Dermis blood vessel endothelial cell (primary cell): ENCODE measurements around the gene TULP1. TPM values are rescaled to one million over a fixed set of nuclear protein-coding genes. Genes with fewer than 3 reads are reported as not detected.

Source experiments
- DNase-seq: peaks from one replicate; pipeline ENCODE4 v3.0.0; 2010
- total RNA-seq: library from RNA; depleted of rRNA; stranded (reverse); fragments of >200 nt; gene quantifications from 2 replicates; pipeline ENCODE4 v1.2.3, GENCODE V29; 2014

The TULP1 gene
- total RNA-seq, 1 donor from 2014 or later = not detected

DNA sequence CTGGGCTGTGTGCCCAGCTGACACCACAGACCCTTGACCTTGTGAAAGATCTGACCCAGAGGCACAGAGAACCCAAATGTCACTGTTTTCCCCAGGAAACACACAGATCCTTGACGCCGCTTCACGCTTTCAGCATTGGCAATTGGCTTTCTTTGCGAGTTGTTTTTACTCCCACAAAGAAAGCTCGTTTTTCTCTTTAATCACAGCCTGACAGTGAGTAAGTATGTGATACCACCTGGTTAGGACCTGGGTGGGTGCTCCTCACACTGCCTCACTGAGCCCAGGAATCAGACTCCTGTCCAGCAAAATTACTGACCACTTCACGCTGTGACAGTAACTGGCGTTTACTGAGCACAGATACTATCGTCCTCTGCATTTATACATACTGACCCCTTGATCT lies 31.5 kb downstream of the TULP1 start:
- DNase-seq = no peak

GRCh38 chr6:35480176-35480575 lies 32.5 kb downstream of the TULP1 start:
- DNase-seq = no peak

GRCh38 chr6:35478259-35478658 lies 34.4 kb downstream of the TULP1 start:
- no peak for DNase-seq

GRCh38 chr6:35477551-35478179 lies 35.0 kb downstream of the TULP1 start:
- DNase-seq = no peak

DNA sequence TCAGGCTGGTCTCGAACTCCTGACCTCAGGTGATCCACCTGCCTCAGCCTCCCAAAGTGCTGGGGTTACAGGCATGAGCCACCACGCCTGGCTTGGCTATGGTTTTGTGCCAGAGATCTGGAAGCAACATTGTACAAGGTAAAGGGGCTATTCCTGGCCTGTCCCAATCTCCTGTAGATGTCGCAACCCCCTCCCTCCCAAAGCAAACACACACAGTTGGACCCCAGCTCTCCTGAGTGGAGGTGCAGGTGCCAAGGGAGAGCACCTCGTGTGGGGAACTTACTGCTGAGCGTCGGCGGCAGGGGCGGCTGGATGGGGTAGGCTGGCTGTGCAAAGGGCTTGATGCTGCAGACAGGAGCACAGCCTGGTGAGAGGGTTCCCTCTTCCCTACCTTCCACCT lies 35.7 kb downstream of the TULP1 start:
- no peak for DNase-seq

DNA sequence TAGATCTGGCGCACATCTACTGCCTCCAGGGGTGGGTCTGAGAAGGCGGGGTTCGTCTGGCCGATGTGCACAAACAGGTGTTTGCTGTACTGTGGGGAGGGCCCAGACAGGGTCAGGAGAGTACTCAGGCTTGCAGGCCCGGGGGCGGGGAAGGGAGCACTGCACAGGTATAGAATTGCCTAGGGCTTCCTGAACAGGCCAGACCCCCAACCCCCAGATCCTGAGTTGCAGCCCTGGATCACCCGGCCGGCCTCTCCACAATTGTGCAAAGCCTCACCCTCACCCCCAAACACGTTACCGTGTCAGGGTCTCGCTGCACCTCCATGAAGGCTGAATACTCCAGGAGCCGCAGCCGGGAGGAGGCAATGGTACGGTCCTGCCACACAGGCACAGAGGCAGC lies 36.7 kb downstream of the TULP1 start:
- no peak for DNase-seq

DNA sequence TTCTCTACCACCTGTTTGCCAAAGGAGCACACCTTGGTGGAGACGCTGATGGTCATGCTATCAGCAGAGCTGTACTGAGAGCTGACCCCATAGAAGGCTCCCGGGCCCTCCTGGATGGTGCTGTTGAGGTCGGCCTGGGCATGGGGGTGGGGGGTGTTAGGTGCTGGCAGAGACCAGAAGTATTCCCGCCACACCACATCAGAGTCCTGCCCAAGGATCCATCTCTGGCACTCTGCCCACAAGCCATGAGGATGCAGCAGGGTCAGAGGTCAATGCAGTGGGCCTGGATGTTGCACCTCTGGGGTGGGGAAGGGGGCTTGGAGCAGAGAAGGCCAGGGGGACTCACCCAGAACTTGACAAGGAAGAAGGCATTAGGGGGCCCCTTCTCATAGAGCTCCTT lies 37.1 kb downstream of the TULP1 start:
- no peak for DNase-seq

DNA sequence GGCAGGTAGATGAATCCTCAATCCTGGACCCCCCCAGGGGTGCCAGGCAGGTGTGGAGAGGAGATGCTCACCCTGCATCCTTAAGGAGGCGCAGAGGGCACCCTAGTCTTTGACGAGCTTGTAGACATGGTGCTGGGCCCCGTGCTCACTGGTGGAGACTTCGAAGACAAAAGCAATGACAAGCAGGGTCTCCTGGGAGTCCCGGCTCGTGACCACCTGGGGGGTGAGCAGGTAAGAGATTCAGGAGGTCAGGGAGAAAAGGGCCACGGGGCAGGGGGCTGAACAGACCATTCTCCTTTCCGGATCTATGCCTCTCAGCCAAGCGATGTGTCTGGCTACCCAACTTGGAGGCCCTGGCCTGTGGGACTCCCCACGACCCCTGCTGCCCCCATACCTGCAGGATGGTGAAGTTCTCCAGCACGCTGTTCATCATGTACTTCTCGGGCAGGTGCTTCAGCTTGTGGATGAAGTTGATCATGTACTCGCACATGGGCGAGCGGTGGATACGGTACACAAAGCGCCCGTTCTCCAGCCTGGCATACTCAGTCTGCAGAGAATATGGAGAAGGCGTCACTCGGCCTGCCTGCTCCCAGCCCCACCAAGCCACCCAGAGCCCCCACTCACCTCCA lies 37.6 kb downstream of the TULP1 start:
- DNase-seq = no peak

GRCh38 chr6:35474131-35474941 lies 38.4 kb downstream of the TULP1 start:
- no peak for DNase-seq

DNA sequence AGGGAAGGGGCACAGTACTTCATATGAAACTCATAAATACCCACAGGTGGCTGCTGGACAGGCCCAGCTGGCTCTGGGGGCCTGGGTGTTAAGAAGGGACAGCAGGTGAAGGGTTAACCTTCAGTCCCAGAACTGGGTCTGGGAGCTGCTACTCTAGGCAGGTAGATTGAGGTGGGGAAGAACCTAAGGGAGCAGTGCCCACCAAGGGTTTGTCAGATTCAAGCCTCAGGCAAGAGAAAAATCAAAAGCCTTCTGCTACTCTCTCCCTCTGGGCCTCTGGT lies 38.9 kb downstream of the TULP1 start:
- no peak for DNase-seq

DNA sequence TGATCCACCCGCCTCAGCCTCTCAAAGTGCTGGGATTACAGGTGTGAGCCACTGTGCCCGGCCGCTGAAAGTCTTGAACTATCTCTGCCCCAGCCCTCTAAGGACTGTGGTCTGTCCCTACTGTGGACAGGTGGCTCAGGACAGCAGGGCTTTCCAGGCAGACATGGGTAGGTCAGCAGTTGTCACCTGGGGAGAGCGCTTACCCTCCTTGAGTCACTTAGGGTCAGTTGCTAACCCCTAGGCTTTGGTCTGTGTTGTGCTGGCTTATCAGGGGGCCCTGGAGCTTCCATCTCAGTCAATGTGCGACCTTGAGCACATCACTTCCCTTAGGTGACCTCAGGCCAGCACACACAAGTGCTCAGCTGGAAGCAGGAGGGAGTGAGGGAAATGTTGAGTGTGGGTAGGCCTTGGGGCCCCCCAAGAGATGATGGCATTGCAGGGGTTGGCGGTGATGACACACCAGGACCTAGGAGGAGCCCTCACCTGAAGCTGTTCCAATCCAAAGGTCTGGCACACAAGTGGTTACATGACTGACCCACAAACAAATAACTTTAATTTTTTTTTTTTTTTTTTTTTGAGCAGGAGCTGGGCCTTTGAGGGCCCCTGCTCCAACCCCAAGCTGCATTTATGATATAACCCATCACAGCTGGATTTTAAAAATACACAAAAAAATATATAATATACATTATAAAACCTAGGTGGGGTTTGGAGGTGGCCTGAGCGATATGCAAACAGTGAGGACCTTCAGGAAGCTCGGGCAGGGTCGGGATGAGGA lies 39.4 kb downstream of the TULP1 start:
- DNase-seq = no peak

GRCh38 chr6:35471836-35472345 lies 40.8 kb downstream of the TULP1 start:
- no peak for DNase-seq

DNA sequence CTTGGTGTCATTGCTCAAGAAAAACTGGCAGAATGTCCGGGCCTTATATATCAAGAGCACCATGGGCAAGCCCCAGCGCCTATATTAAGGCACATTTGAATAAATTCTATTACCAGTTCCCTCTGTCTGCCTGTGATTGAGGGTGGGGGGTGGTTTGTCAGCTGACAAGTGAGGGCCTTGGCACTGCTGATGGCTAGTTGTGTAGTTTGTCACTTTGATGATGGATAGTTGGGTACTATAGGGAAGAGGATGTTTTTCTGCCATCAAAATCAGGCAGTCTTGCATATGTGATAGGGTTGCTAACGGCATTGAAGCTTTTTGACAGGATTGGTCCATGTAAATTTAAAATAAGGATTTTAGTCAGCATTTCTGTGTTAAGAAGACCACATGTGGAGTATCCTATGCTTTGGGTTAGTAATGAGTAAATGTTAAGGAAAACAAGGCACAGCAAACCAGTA lies 42.0 kb downstream of the TULP1 start:
- DNase-seq = no peak

DNA sequence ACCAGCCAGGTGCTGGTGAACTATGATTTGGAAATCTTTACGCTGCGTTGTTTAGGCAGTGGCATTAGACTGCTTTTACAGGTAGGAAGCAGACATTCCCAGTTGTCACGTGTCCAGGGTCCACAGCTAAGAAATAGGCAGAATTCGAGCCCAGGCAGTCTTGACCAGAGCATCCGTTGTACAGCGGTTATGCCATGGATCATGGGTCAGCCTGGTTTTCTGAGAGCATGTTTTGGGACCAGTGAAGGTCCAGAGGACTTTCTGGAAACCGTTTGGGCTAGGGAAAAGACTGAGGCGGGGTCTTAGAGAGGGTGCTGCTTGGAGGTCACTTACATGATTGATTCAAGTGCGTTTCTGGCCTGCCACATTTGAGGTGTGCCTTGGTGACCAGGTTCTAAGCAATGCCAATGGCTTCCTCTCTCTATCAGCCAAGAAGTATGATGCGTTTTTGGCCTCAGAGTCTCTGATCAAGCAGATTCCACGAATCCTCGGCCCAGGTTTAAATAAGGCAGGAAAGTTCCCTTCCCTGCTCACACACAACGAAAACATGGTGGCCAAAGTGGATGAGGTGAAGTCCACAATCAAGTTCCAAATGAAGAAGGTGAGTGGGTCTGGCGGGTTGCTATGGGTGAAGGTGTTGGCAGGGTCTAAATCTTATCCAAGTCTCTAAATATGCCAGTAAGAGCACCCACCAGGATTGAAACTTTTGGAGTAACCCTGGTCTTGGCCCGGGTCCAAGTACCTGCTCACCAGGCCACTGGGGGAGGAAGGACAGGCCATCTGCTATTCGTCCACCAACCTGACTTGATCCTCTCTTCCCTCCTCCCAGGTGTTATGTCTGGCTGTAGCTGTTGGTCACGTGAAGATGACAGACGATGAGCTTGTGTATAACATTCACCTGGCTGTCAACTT lies 42.7 kb downstream of the TULP1 start:
- peak; percentile 25 for DNase-seq

- DNase-seq = no peak
These were observed 43.5 kb downstream of the TULP1 start for GRCh38 chr6:35468980-35469750.

DNA sequence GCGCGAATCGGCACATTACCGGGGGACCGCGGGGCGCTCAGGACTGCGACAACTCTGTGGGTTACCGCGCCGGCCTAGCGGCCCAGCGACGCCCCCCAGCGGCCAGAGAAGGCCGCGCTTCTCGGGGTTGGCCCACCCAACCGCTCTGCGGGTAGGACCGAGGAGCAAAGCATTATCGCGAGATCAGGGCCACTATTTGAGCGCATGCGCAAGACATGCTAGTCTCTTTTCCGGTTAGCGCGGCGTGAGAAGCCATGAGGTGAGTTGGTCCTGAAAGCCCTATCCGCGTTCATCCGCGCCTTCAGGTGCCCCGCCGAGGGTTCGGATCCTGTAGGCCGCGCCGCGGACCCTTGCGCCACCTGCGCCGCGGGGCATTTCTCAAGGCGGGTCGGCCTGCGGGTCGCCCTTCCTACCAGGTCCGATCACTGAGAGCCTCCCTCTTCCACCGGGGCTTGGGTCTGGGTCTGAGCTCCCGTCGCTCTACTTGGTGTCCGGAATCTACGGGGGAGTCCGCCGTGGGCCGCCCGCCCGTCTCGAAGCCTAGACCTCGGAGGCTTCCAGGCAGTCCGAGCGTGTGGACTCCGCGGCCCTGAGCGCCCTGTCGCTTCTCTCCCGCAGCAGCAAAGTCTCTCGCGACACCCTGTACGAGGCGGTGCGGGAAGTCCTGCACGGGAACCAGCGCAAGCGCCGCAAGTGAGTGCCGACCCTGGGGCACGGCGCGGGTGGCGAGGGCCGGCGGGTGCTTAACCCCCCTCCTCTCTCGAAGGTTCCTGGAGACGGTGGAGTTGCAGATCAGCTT lies 44.3 kb downstream of the TULP1 start, which contains the start of gene RPL10A:
Gene RPL10A, plus strand, starts transcription at position 221 of the 799 bp plus-strand sequence. Its CDS starts 34 bp downstream, at position 255.
- DNase-seq = peak; percentile 98

GRCh38 chr6:35465646-35466045 lies 47.0 kb downstream of the TULP1 start:
- DNase-seq = no peak

DNA sequence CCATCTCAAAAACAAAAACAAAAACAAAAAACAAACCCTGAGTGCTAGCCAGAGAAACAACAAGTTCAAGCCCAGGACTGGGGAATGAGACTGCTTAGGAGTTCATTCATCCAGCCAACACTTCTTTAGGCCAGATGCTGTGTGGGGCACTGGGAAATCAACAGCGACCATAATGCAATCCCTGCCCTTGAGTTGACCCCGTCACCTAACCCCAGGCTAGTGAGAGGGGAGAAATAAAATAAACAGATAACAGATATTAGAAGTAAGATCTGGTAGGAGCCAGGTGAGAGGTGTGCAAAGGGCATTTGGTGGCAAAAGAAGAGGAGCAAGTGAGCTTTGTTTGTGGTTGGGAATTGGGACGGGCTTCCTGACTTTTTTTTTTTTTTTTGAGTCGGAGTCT lies 49.4 kb downstream of the TULP1 start:
- DNase-seq = no peak

- DNase-seq = no peak
These were observed 51.4 kb downstream of the TULP1 start for GRCh38 chr6:35461270-35461669.

DNA sequence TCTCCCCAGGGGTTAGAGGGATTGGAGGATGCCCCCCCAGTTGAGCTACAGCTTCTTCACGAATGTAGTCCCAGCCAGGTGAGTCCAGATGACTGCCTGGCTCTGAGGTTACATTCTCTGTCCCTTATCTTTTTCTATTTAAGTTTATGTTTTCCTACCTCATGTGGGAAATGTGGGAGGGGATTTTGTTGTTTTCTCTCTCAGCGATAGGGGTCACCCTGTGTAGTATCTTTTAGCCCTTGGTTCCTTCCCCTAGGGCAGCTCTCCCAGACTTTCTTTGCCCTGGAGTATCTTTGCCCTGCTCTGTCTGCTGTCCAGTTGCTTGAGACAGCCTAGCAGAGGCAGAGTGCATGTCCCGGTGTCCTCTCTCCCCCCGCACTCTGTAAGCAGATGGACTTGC lies 54.8 kb downstream of the TULP1 start:
- no peak for DNase-seq
